ENCODE measurements around the gene CRELD2.

DNA sequence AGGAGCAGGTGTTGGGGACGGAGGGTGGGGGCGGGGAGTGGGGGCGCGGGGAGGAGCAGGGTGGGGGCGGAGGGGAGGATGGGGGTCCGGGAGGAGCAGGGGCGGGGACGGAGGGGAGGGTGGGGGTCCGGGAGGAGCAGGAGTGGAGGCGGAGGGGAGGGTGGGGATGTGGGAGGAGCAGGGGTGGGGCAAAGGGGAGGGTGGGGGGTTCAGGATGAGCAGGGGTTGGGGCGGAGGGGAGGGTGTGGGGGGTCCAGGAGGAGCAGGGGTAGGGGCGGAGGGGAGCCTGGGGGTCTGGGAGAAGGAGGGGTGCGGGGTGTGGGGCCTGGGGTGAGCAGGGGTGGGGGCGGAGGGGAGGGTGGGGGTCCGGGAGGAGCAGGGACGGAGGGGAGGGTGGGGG lies 17.1 kb downstream of the CRELD2 start:
- TF ChIP-seq MXI1 (IDR thresholded peaks at IDR 0.05; ENCODE audit: borderline replicate concordance, low read depth, low read length) (no peak), RFX5 (IDR thresholded peaks at IDR 0.05; ENCODE audit: low read depth, low read length) (no peak), POLR2A (IDR thresholded peaks at IDR 0.05; ENCODE audit: low read depth, low read length) (no peak), RAD21 (IDR thresholded peaks at IDR 0.05; ENCODE audit: low read length) (no peak)
- TF ChIP-seq, protein P1, sequence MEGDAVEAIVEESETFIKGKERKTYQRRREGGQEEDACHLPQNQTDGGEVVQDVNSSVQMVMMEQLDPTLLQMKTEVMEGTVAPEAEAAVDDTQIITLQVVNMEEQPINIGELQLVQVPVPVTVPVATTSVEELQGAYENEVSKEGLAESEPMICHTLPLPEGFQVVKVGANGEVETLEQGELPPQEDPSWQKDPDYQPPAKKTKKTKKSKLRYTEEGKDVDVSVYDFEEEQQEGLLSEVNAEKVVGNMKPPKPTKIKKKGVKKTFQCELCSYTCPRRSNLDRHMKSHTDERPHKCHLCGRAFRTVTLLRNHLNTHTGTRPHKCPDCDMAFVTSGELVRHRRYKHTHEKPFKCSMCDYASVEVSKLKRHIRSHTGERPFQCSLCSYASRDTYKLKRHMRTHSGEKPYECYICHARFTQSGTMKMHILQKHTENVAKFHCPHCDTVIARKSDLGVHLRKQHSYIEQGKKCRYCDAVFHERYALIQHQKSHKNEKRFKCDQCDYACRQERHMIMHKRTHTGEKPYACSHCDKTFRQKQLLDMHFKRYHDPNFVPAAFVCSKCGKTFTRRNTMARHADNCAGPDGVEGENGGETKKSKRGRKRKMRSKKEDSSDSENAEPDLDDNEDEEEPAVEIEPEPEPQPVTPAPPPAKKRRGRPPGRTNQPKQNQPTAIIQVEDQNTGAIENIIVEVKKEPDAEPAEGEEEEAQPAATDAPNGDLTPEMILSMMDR (conservative IDR thresholded peaks at IDR 0.05; ENCODE audit: low read depth, low read length) = no peak
- TF ChIP-seq, protein P2, sequence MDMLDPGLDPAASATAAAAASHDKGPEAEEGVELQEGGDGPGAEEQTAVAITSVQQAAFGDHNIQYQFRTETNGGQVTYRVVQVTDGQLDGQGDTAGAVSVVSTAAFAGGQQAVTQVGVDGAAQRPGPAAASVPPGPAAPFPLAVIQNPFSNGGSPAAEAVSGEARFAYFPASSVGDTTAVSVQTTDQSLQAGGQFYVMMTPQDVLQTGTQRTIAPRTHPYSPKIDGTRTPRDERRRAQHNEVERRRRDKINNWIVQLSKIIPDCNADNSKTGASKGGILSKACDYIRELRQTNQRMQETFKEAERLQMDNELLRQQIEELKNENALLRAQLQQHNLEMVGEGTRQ (IDR thresholded peaks at IDR 0.05; ENCODE audit: low read depth, low read length) = no peak

All from IMR-90 (cell line).